GM18502 (cell line): ENCODE results near the gene BMERB1.
"Not testable (repeated sequence)": the region's sequence is repeated elsewhere in the genome, so short reads cannot be mapped to it uniquely, and the experiment has no call there.

Experiments used
- ATAC-seq: cut with Tn5 transposase; IDR thresholded peaks from one replicate; pipeline ENCODE4 v1.9.1; 2021; ENCODE audit warnings: mild to moderate bottlenecking; ENCODE audit not compliant: unreplicated experiment, poor library complexity

The BMERB1 gene

GRCh38 chr16:15434425-15435215, at the start of gene BMERB1:
Gene BMERB1 (plus strand): TSS chr16:15434588. CDS start chr16:15434654, 66 bp downstream.
- ATAC-seq = no peak

- not testable (repeated sequence) for ATAC-seq
Measured at GRCh38 chr16:15388060-15388459, 46.3 kb upstream of the BMERB1 start.

- not testable (repeated sequence) for ATAC-seq
Measured at GRCh38 chr16:15389916-15390315, 44.5 kb upstream of the BMERB1 start.

GRCh38 chr16:15393025-15393424, 41.4 kb upstream of the BMERB1 start:
- ATAC-seq = not testable (repeated sequence)

- not testable (repeated sequence) for ATAC-seq
Measured at GRCh38 chr16:15395631-15396508, 38.5 kb upstream of the BMERB1 start, which contains the start of gene MPV17L. Gene MPV17L (plus strand): TSS chr16:15395754. CDS start chr16:15395898, 144 bp downstream.

GRCh38 chr16:15396509-15396829, 37.9 kb upstream of the BMERB1 start:
- not testable (repeated sequence) for ATAC-seq

GRCh38 chr16:15396948-15397594, 37.3 kb upstream of the BMERB1 start:
- ATAC-seq = no peak

- ATAC-seq = no peak
Measured at GRCh38 chr16:15398618-15399316, 35.6 kb upstream of the BMERB1 start.

- ATAC-seq = no peak
Measured at GRCh38 chr16:15399317-15399716, 35.1 kb upstream of the BMERB1 start.

- ATAC-seq = not testable (repeated sequence)
Measured at GRCh38 chr16:15400314-15400713, 34.1 kb upstream of the BMERB1 start.

GRCh38 chr16:15401972-15402371, 32.4 kb upstream of the BMERB1 start:
- no peak for ATAC-seq

GRCh38 chr16:15403392-15403995, 30.9 kb upstream of the BMERB1 start:
- no peak for ATAC-seq

GRCh38 chr16:15404091-15404490, 30.3 kb upstream of the BMERB1 start:
- not testable (repeated sequence) for ATAC-seq

- no peak for ATAC-seq
Measured at GRCh38 chr16:15404792-15405191, 29.6 kb upstream of the BMERB1 start.

GRCh38 chr16:15407756-15408155, 26.6 kb upstream of the BMERB1 start:
- not testable (repeated sequence) for ATAC-seq

GRCh38 chr16:15409476-15409875, 24.9 kb upstream of the BMERB1 start:
- ATAC-seq = not testable (repeated sequence)

GRCh38 chr16:15415511-15415985, 18.8 kb upstream of the BMERB1 start:
- no peak for ATAC-seq

- no peak for ATAC-seq
Measured at GRCh38 chr16:15417197-15417596, 17.2 kb upstream of the BMERB1 start.

- ATAC-seq = no peak
Measured at GRCh38 chr16:15418206-15418605, 16.2 kb upstream of the BMERB1 start.
